Measurements from ENCODE around the gene EDEM3.

Gene EDEM3

GRCh38 chr1:184759651-184760050, 5.0 kb upstream of the EDEM3 start:
- H3K4me3 ChIP-seq (replicated peaks in 1 of 2; ENCODE audit: low read depth in 2 of 2, low read length in 2 of 2), result no peak overlapping the region
- TF ChIP-seq CTCF (IDR thresholded peaks at IDR 0.05; ENCODE audit: low read depth, low read length), result no peak
- no peak for DNase-seq (ENCODE audit: low read depth in 2 of 2)

GRCh38 chr1:184759112-184759511, 4.5 kb upstream of the EDEM3 start:
- H3K4me3 ChIP-seq (replicated peaks in 1 of 2; ENCODE audit: low read depth in 2 of 2, low read length in 2 of 2), result no peak overlapping the region
- no peak for TF ChIP-seq CTCF (IDR thresholded peaks at IDR 0.05; ENCODE audit: low read depth, low read length)
- DNase-seq (ENCODE audit: low read depth in 2 of 2), result no peak

GRCh38 chr1:184757891-184758290, 3.2 kb upstream of the EDEM3 start:
- DNase-seq (ENCODE audit: low read depth in 2 of 2), result no peak
- no peak for TF ChIP-seq CTCF (IDR thresholded peaks at IDR 0.05; ENCODE audit: low read depth, low read length)
- H3K4me3 ChIP-seq (replicated peaks in 1 of 2; ENCODE audit: low read depth in 2 of 2, low read length in 2 of 2), result no peak overlapping the region

- no peak for DNase-seq (ENCODE audit: low read depth in 2 of 2)
- no peak for TF ChIP-seq CTCF (IDR thresholded peaks at IDR 0.05; ENCODE audit: low read depth, low read length)
- no peak overlapping the region for H3K4me3 ChIP-seq (replicated peaks in 1 of 2; ENCODE audit: low read depth in 2 of 2, low read length in 2 of 2)
These were observed 2.7 kb upstream of the EDEM3 start for GRCh38 chr1:184757406-184757805.

GRCh38 chr1:184755226-184756065, 788 bp upstream of the EDEM3 start:
- H3K4me3 ChIP-seq (replicated peaks in 1 of 2; ENCODE audit: low read depth in 2 of 2, low read length in 2 of 2), result peak overlapping the region; percentile 71 to 96
- no peak for TF ChIP-seq CTCF (IDR thresholded peaks at IDR 0.05; ENCODE audit: low read depth, low read length)
- DNase-seq (ENCODE audit: low read depth in 2 of 2), result peak; percentile 38 to 59

GRCh38 chr1:184753608-184754475, 816 bp downstream of the EDEM3 start:
- no peak for TF ChIP-seq CTCF (IDR thresholded peaks at IDR 0.05; ENCODE audit: low read depth, low read length)
- H3K4me3 ChIP-seq (replicated peaks in 1 of 2; ENCODE audit: low read depth in 2 of 2, low read length in 2 of 2), result peak overlapping the region; percentile 96 to 99
- DNase-seq (ENCODE audit: low read depth in 2 of 2), result peak; percentile 29 to 35

All from cardiac fibroblast (primary cell).